ENCODE data around the gene GNG12.
"Not testable (repeated sequence)": the region's sequence is repeated elsewhere in the genome, so short reads cannot be mapped to it uniquely, and the experiment has no call there.

DNA sequence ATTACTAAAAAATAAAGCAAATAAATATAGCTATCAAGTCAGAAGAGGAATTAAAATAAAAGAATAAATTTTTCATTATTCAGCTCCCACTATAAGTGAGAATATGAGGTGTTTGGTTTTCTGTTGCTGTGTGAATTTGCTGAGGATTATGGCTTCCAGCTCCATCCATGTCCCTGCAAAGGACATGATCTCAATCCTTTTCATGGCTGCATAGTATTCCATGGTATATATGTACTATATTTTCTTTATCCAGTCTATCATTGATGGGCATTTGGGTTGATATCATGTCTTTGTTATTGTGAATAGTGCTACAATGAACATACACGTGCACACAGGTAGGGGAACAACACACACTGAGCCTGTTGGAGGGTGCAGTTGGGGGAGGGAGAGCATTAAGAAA lies 176.1 kb downstream of the GNG12 start:
- TF ChIP-seq CTCF, POLR2A (IDR thresholded peaks at IDR 0.05): not testable (repeated sequence)

Measured in adrenal gland (tissue), 5 donors.